ENCODE data around the gene ASIC3. TPM values are rescaled to one million over a fixed set of nuclear protein-coding genes. Genes with fewer than 3 reads are reported as not detected.
"Not testable (repeated sequence)": the region's sequence is repeated elsewhere in the genome, so short reads cannot be mapped to it uniquely, and the experiment has no call there.

ASIC3 gene
- total RNA-seq, 1 donor from 2014 or later = 0.51 TPM

DNA sequence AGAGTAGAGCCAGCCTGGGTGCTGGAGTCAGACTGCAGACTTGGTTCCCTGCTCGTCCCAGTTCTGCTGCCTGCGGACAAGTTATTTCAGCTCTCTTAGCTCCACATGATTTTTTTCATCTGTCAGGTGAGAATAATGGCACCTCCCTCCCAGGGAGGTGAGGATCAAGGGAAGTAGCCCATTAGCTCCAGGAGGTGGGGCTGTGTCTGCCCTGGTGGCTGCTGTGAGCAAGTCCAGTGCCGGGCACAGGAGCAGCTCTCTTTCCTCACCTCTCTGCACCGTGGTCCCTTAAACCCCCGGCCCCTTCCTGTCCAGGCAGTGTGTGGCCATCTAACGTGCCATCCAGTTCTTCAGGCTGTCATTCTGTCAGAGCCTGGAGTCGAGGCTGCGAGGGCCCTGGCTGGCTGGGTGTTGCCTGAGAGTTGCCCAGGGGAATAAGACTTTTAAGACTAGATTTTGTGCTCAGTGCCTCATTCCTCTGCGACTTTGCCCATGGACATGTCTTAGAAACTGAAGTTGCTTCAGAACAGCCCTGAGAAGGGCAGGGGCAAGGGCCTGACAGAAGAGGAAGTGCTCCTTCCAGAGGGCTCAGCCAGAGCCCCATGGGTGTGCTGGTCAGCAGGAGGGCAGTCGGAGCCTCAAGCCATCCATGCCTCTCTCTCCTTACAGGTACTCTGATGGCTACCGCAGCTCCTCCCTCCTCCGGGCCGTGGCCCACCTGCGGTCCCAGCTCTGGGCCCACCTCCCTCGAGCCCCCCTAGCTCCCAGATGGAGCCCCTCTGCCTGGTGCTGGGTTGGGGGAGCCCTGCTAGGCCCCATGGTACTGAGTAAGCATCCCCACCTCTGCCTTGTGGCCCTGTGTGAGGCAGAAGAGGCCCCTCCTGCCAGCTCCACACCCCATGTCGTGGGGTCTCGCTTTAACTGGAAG, 15.1 kb upstream of the ASIC3 start:
- no peak for DNase-seq

DNA sequence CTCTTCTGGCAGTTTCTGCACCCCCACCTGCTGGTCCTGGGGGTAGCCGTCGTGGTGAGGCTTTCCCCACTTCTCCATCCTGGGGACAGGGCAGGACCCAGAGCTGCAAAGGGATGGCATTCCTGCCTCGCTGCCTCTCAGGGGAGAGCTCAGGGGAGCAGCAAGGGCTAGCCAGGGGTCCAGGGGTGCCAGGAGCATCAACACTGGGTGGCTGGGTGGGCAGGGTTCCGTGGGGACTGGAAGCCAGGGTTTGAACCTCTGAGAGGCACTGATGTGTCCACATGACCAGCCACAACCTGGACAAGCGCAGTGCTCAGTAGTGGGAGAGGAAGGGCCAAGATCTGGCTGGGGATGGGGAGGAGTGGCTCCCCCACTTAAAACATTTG, 14.5 kb upstream of the ASIC3 start:
- no peak for DNase-seq

DNA sequence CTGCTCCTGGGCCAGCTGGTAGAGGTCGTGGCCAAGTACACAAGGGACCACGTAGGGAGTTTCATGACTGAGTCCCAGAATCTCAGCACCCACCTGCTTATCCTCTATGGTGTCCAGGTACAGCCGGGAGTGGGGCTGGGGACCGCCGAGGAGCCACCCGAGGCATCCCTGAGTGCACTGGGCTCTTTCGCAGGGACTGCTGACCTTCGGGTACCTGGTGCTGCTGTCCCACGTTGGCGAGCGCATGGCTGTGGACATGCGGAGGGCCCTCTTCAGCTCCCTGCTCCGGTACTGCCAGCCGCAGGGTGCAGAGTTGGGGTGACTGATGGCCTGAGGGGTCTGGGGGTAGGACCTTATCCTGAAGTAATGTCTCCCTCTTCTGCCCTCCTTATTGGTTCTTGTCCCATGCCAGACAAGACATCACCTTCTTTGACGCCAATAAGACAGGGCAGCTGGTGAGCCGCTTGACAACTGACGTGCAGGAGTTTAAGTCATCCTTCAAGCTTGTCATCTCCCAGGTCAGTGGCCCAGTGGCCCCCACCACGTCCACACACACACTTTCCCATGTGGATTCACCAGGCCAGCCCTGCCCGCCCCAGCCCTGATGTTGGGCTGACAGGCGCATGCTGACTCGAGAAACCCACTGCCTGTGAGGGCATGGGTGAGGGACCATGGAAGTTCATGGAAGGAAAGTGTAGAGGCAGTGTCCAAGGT, 13.9 kb upstream of the ASIC3 start:
- no peak for DNase-seq

DNA sequence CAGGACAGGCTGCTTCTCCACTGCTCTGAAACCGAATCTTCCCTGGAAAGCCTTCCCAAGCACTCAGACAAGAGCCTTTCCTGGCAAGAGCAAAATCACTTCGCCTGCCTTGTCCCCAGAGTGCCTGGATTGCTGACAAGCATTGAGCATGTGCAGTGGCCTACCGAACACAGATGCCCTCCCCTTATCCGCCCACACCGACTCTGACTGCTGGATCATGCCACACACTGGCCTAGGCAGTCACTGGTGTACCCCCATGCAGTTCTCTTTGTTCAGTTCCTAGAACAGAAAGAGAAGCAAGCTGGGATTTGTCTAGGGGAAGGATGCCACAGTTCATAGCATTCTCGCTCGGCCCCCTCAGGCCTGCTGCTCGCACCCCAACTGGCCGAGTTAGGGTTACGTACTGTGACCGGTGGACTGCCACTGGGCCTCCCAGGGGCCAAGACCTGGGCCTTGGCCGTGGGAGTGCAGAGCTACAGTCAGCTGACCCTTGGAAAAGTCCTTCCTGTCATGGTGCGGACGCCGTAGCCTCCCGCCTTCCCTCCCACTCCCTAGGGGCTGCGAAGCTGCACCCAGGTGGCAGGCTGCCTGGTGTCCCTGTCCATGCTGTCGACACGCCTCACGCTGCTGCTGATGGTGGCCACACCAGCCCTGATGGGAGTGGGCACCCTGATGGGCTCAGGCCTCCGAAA, 13.2 kb upstream of the ASIC3 start:
- no peak for DNase-seq

DNA sequence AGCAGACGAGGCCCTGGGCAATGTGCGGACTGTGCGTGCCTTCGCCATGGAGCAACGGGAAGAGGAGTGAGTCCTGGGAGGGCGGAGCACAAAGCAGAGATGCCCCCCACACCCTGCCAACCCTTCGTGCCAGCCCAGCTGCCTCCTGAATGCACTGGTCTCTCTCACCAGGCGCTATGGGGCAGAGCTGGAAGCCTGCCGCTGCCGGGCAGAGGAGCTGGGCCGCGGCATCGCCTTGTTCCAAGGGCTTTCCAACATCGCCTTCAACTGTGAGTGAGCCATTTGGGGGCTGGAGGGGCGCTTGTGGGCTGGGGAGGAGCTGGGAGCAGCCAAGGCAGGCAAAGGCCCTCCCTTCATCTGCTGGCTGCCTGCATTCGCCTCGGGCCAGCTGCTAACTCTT, 12.4 kb upstream of the ASIC3 start:
- no peak for DNase-seq

DNA sequence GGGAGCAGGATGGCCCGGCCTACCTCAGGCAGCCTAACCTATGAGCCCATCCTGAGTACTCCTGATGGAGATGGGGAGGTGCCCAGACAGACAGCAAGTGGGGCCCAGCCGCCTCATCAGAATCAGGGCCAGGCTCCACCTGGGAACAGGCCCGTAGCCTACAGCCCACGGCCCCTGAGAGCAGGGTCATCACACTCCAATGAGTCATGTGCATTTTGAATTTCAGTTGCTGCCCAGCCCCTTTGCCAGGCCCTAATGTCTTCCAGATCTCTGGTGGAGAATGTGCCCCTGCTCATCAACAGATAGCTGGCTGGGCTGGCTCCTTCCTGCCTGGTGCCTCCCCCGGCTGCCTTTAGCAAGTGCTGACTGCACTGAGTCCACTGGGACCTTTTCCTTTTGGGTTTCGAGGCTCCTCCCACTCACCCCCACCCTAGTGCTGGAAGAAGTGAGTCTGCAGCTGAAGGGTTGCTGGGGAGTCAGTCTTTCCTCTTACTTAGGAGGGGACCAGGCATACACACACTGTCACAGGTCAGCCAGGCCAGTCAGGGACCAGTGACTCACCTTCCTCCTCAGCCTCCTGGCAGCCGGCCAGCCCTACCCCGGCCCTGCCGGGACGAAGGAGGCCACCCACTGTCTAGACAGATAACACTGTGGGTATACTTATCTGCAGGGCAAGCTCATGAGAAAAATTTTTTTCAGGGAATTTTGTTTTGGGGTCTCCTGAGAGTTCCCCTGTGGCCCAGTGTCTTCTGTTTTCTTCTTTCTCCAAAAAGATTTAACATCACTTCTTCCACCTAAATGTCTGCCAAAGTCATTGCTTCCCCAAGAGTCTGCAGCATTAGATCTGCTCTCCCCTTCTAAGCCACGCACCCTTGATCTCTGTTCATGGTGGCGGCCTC, 9.1 kb upstream of the ASIC3 start:
- no peak for DNase-seq

DNA sequence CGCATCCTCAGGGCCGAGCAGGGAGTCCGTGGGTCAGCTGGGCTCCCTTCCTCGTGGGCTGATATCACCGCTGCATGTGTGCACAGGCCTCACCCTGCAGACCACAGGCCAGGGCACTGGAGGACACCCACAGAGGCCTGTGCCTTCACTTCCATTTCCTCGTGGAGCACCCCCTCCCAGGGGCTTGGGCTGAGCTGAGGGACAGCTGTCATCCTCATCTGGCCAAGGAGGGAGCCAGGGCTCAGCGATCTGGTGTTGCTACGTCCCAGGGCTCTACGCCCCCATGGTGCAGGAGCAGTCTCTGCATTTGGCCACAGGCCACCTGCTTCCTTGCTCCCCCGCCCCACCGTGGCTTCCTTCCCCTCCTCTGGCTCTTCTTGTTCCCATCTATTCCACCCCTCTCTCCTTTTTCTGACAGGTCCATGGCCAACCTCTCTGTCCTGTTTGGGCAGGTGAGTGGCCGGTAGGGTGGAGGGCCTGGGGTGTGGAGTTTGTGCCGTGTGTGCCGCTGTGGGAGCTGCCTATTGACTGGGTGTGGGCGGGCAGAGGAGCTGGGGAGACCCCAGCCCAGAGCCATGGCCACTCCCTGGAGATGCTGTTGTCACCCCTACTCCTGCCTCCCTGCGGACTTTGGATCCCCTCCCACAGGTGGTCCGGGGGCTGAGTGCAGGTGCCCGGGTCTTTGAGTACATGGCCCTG, 8.3 kb upstream of the ASIC3 start:
- no peak for DNase-seq

DNA sequence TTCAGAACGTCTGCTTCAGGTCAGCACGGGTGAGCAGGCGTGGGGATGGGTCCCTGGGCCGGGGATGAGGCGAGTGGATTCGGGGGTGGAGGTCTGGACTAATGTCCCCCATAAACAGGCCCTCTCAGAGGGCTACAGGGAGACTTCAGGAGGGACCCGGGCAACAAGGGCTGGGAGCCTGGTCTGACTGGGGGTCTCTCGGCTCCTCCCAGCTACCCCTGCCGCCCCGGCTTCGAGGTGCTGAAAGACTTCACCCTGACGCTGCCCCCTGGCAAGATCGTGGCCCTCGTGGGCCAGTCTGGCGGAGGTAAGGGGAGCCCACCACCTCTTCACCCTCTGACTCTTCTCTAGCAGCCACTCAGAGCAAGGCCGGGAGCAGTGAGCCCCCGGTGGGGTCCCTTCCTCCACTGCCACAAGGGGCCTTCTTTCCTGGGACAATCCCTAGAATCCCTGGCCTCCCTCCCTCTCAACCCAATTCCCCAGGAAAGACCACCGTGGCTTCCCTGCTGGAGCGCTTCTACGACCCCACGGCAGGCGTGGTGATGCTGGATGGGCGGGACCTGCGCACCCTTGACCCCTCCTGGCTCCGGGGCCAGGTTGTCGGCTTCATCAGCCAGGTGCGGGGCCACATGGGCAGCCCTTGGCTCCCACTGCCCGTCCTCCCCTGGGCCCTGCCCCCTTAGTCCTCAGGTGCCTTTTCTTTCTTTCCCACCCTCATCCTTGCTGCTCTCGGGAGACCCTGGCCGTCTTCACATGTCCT, 7.5 kb upstream of the ASIC3 start:
- DNase-seq = no peak

DNA sequence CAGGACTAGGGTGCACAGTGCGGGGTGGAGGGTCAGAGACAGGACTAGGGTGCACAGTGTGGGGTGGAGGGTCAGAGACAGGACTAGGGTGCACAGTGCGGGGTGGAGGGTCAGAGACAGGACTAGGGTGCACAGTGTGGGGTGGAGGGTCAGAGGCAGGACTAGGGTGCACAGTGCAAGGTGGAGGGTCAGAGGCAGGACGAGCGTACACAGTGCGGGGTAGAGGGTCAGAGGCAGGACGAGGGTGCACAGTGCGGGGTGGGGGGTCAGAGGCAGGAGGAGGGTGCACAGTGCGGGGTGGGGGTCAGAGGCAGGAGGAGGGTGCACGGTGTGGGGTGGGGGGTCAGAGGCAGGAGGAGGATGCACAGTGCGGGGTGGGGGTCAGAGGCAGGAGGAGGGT, 4.9 kb upstream of the ASIC3 start:
- DNase-seq = not testable (repeated sequence)

DNA sequence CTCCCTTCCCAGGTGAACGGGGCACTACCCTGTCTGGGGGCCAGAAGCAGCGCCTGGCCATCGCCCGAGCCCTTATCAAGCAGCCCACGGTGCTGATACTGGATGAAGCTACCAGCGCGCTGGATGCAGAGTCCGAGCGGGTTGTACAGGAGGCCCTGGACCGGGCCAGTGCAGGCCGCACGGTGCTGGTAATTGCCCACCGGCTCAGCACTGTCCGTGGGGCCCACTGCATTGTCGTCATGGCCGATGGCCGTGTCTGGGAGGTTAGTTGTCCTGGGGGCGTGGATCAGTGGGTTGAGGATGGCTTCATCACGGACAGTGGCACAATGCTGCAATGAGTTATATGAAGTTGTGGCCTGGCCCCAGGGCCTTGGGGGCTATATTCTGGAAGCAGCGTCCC, 4.4 kb upstream of the ASIC3 start:
- DNase-seq = no peak

DNA sequence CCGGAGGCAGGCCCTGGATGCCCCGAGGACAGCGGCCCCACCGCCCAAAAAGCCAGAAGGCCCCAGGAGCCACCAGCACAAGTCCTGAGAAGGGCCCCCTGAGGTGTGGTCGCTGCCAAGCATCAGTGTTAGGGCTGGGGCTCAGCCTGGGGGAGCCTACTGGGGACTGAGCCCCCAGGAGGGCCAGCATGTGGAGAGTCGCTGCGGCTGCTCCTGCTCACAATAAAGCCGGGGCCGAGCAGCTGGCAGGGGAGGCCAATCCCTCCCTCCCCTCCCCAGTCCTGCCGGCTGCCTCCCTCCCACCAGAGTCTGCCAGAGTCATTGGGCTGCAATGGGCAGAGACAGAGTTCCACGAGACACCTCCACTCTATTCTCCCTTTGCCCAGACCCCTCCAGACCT, 3.1 kb upstream of the ASIC3 start:
- peak; percentile 66 for DNase-seq

DNA sequence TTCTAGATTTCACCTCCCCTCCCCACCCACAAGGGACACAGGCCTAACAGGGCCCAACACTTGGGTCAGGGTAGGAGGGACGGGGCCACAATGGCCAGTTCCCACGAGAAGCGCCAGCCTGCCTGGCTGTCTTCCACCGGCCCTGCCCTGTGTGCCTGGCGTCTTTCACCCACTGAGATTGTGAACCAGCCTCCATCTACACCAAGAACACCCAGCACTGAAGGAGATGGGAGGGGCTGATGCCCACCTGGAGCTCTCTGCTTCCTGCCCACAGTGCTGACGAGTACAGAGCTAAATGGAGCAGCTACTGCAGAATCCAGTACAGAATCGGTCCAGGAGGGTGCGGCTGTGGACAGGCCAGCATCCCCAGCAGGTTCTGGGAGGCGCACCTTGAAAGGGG, 2.4 kb upstream of the ASIC3 start:
- DNase-seq = no peak

DNA sequence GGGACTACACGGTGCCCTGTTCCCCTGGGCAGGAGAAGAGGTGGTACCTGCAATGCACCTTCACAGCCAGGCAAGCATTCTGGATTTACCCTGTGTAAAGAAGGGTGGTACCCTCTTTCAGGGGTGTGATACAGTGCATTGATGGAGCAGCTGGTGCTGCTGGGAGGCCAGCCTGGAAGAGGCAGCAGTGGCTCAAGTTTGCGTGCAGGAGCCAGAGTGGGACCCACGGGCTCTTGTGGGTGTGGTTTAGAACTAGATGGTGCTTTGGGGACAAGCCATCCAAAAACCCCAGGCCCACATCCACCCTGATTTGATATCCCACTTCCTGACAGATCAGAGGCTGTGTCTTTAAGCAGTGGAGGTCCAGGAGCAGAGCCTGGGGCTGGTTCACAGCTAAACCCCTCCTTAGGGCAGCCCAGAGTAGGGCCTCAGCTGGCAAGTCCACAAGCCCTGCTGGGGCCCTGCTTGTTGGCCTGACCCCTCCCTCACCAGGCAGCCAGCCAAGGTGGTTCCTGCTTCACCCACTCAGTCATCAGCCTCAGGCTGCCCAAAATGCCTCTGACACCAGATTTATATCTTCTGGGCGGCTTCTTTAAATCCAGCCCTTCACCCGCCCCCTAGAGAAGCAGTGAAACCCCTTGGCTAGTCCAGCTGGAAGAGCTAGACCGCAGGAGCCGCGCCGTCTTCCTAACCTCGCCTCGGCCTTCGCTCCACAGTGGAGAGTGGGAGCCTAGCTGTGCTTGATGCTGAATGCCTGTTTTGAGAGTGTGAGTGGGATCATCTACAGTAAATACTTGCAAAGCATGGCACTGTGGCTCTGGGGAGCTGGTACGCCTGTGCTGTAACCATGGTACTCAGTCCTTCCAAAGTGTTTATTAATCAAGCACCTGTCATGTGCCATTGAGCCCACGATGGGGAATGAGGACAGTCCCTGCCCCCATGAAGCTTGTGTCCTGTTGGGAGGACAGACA, 1.4 kb upstream of the ASIC3 start:
- DNase-seq = peak; percentile 86

DNA sequence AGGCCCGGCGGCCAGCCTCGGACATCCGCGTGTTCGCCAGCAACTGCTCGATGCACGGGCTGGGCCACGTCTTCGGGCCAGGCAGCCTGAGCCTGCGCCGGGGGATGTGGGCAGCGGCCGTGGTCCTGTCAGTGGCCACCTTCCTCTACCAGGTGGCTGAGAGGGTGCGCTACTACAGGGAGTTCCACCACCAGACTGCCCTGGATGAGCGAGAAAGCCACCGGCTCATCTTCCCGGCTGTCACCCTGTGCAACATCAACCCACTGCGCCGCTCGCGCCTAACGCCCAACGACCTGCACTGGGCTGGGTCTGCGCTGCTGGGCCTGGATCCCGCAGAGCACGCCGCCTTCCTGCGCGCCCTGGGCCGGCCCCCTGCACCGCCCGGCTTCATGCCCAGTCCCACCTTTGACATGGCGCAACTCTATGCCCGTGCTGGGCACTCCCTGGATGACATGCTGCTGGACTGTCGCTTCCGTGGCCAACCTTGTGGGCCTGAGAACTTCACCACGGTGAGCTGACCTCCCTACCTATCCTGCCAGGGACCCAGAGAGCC, 656 bp downstream of the ASIC3 start:
- DNase-seq = no peak

DNA sequence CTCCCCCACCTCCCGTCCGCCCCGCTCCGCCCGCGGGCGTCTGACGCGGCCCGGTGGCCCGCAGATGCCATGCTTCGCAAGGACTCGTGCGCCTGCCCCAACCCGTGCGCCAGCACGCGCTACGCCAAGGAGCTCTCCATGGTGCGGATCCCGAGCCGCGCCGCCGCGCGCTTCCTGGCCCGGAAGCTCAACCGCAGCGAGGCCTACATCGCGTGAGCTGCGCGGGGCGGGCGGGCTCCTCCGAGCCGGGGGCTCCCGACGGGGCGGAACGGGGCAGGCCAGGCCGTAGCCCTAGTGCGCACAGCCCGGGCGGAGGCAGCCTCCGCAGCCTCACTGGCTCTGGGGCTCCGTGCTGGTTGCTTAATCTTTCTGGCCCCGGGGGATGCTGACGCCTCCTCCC, 2.8 kb downstream of the ASIC3 start:
- DNase-seq = peak; percentile 85

DNA sequence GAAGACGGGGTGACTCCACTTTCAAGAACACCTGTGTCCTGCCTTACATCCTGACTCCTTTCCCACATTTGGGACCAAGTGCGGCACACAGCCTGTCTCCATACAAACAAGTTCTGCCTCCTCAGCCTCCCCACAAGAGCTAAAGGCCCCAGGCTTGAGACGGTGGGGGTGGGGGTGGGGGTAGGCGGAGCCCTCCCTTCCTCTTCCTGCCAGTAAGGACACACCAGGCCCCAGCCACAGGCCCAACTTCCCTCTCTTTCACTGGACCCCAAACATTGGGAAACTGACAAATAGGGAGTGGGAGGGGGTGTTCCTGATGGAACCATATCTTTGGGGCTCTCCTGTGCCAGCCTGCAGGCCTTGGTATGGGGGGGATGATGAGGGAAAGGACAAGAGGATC, 4.8 kb downstream of the ASIC3 start:
- DNase-seq = no peak

DNA sequence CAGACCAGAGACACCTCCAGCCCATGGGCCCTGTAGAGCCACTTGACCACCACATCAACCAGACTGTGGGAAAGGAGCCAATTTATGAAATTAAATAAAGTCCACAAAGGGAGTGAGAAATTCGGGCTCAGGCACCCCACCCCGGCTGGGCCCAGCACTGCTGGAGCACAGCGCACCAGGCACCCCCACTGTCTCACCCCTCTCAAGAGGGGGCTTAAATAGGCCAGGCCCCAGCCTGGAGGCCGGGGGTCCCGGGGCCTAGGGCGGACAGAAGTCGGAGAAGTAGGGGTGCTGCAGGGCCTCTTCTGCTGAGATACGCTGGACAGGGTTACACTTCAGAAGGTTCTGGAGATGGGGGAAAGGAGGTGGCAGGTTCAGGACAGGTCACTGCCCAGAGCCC, 5.4 kb downstream of the ASIC3 start:
- no peak for DNase-seq

DNA sequence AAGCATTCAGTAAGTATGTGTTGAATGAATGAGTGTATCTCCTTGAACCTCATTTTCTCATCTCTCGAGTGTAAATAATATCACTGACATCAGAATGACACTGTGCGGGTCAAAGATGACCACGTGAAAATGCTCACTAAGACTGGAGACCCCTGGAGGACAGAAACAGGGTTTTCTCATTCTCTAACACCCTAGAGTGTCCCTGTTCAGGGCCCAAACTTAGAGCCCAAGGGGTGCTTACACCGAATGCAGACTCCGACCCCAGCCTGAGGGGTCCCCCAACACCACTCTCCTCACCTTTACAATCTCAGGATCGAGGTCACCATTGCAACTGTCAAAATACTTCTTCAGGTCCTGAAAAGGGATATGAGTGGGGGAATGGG, 7.9 kb downstream of the ASIC3 start:
- DNase-seq = no peak
